ENCODE measurements around the gene LINC00632.

Gene LINC00632

GRCh38 chrX:140725500-140725899, 15.9 kb downstream of the LINC00632 start:
- no peaks in the 10 kb centered on the region for H3K27me3 ChIP-seq (ENCODE audit: insufficient read depth, low read length, poor library complexity, severe bottlenecking)
- no peaks in the 10 kb centered on the region for H3K9me3 ChIP-seq (ENCODE audit: insufficient read depth, low read depth, low read length)

GRCh38 chrX:140733766-140734342, 24.3 kb downstream of the LINC00632 start:
- H3K36me3 ChIP-seq (ENCODE audit: insufficient read depth, low read length), result no peaks in the 10 kb centered on the region
- no peaks in the 10 kb centered on the region for H4K20me1 ChIP-seq (ENCODE audit: insufficient read depth, low read length, poor library complexity, severe bottlenecking)
- H3K4me2 ChIP-seq (ENCODE audit: low read depth, low read length, poor library complexity, severe bottlenecking), result no peak overlapping the region
- H3F3A ChIP-seq (ENCODE audit: low read depth), result no peaks in the 10 kb centered on the region
- no peaks in the 10 kb centered on the region for H3K9me2 ChIP-seq (replicated peaks; ENCODE audit: low read depth, low read length)
- no peaks in the 10 kb centered on the region for H3K4me1 ChIP-seq (ENCODE audit: insufficient read depth, low read length, poor library complexity, severe bottlenecking)
- no peaks in the 10 kb centered on the region for H3K9me3 ChIP-seq (ENCODE audit: insufficient read depth, low read depth, low read length)
- H3K27me3 ChIP-seq (ENCODE audit: insufficient read depth, low read length, poor library complexity, severe bottlenecking), result no peaks in the 10 kb centered on the region
- no peak overlapping the region for H3K9ac ChIP-seq (ENCODE audit: low read depth, low read length, poor library complexity, severe bottlenecking)
- TF ChIP-seq EZH2phosphoT487 (IDR thresholded peaks at IDR 0.05; ENCODE audit: borderline replicate concordance) (no peak), CTCF (conservative IDR thresholded peaks at IDR 0.05; ENCODE audit: low read length) (peak; percentile 65)
- no peaks in the 10 kb centered on the region for H3K79me2 ChIP-seq (ENCODE audit: insufficient read depth, low read length)
- H2AFZ ChIP-seq (ENCODE audit: low read length), result no peak overlapping the region
- H3K4me3 ChIP-seq (ENCODE audit: low read length, poor library complexity, severe bottlenecking), result no peak overlapping the region

More at GRCh38 chrX:140725500-140725899, 15.9 kb downstream of the LINC00632 start:
- H3K9ac ChIP-seq (ENCODE audit: low read depth, low read length, poor library complexity, severe bottlenecking), result no peak overlapping the region
- TF ChIP-seq CTCF (conservative IDR thresholded peaks at IDR 0.05; ENCODE audit: low read length), result no peak
- TF ChIP-seq EZH2phosphoT487 (IDR thresholded peaks at IDR 0.05; ENCODE audit: borderline replicate concordance), result no peak
- H2AFZ ChIP-seq (ENCODE audit: low read length), result no peak overlapping the region
- H3K9me2 ChIP-seq (replicated peaks; ENCODE audit: low read depth, low read length), result no peaks in the 10 kb centered on the region
- no peaks in the 10 kb centered on the region for H3K79me2 ChIP-seq (ENCODE audit: insufficient read depth, low read length)
- H3K4me2 ChIP-seq (ENCODE audit: low read depth, low read length, poor library complexity, severe bottlenecking), result no peak overlapping the region
- no peaks in the 10 kb centered on the region for H4K20me1 ChIP-seq (ENCODE audit: insufficient read depth, low read length, poor library complexity, severe bottlenecking)
- no peaks in the 10 kb centered on the region for H3K4me1 ChIP-seq (ENCODE audit: insufficient read depth, low read length, poor library complexity, severe bottlenecking)
- H3K36me3 ChIP-seq (ENCODE audit: insufficient read depth, low read length), result no peaks in the 10 kb centered on the region
- no peak overlapping the region for H3K4me3 ChIP-seq (ENCODE audit: low read length, poor library complexity, severe bottlenecking)
- H3F3A ChIP-seq (ENCODE audit: low read depth), result no peaks in the 10 kb centered on the region

- Histone ChIP-seq H3K9me2 (replicated peaks; ENCODE audit: low read depth, low read length) (no peaks in the 10 kb centered on the region), H3K4me2 (ENCODE audit: low read depth, low read length, poor library complexity, severe bottlenecking) (no peak overlapping the region), H3K27me3 (ENCODE audit: insufficient read depth, low read length, poor library complexity, severe bottlenecking) (no peaks in the 10 kb centered on the region), H3K9ac (ENCODE audit: low read depth, low read length, poor library complexity, severe bottlenecking) (no peak overlapping the region), H3K36me3 (ENCODE audit: insufficient read depth, low read length) (no peaks in the 10 kb centered on the region), H3K4me3 (ENCODE audit: low read length, poor library complexity, severe bottlenecking) (no peak overlapping the region), H3K9me3 (ENCODE audit: insufficient read depth, low read depth, low read length) (no peaks in the 10 kb centered on the region), H3K4me1 (ENCODE audit: insufficient read depth, low read length, poor library complexity, severe bottlenecking) (no peaks in the 10 kb centered on the region), H3F3A (ENCODE audit: low read depth) (no peaks in the 10 kb centered on the region), H3K79me2 (ENCODE audit: insufficient read depth, low read length) (no peaks in the 10 kb centered on the region), H4K20me1 (ENCODE audit: insufficient read depth, low read length, poor library complexity, severe bottlenecking) (no peaks in the 10 kb centered on the region), H2AFZ (ENCODE audit: low read length) (no peak overlapping the region)
- TF ChIP-seq CTCF (conservative IDR thresholded peaks at IDR 0.05; ENCODE audit: low read length) (no peak), EZH2phosphoT487 (IDR thresholded peaks at IDR 0.05; ENCODE audit: borderline replicate concordance) (no peak)
These were observed 34.5 kb downstream of the LINC00632 start for GRCh38 chrX:140744085-140744484.

All from Loucy (cell line).